Gastroesophageal sphincter (tissue), 3 donors: ENCODE measurements around the gene COMMD7.

Experiments used
- CTCF ChIP-seq, 4 experiments: fragments of 200-600 bp in 2 of 4; fragments of 450-650 bp in 2 of 4; sonication (generic) in 1 of 4; IDR thresholded peaks; one replicate each; pipeline ENCODE4 v1.5.1; 2017 to 2019; ENCODE audit warnings: antibody characterized with exemption in 4 of 4, mild to moderate bottlenecking in 2 of 4, moderate library complexity in 2 of 4
- POLR2A ChIP-seq, 2 donors: fragments of 450-650 bp; IDR thresholded peaks; one replicate each; pipeline ENCODE4 v1.6.1; 2017; ENCODE audit warnings: antibody characterized with exemption in 2 of 2, mild to moderate bottlenecking in 2 of 2, moderate library complexity in 1 of 2

GRCh38 chr20:32773855-32774254 is 30.6 kb upstream of the COMMD7 start:
- TF ChIP-seq POLR2A (IDR thresholded peaks at IDR 0.05) (no peak), CTCF (IDR thresholded peaks at IDR 0.05) (no peak)
